HG03558 (cell line): ENCODE results near the gene TNS4.

Experiments
- ATAC-seq: cut with Tn5 transposase; IDR thresholded peaks from one replicate; pipeline ENCODE4 v1.9.1; 2021; ENCODE audit warnings: moderate number of reproducible peaks; ENCODE audit not compliant: unreplicated experiment; ENCODE audit errors: extremely low read depth

Gene TNS4

GRCh38 chr17:40536295-40537171, 35.1 kb upstream of the TNS4 start:
- ATAC-seq, result no peak

- ATAC-seq, result no peak
These were observed 34.5 kb upstream of the TNS4 start for GRCh38 chr17:40535924-40536294.

- ATAC-seq, result no peak
These were observed 34.0 kb upstream of the TNS4 start for GRCh38 chr17:40535438-40535837.

GRCh38 chr17:40534371-40535189, 33.2 kb upstream of the TNS4 start:
- no peak for ATAC-seq

GRCh38 chr17:40533896-40534295, 32.5 kb upstream of the TNS4 start:
- ATAC-seq, result no peak

GRCh38 chr17:40532520-40533253, 31.3 kb upstream of the TNS4 start:
- ATAC-seq, result no peak

GRCh38 chr17:40531051-40531991, 29.9 kb upstream of the TNS4 start:
- ATAC-seq, result no peak

- ATAC-seq, result no peak
These were observed 29.1 kb upstream of the TNS4 start for GRCh38 chr17:40530531-40530994.

GRCh38 chr17:40529991-40530390, 28.6 kb upstream of the TNS4 start:
- no peak for ATAC-seq

GRCh38 chr17:40528692-40529417, 27.4 kb upstream of the TNS4 start:
- ATAC-seq, result no peak

GRCh38 chr17:40526668-40527067, 25.2 kb upstream of the TNS4 start:
- no peak for ATAC-seq

- no peak for ATAC-seq
These were observed 23.9 kb upstream of the TNS4 start for GRCh38 chr17:40525294-40525693.

- ATAC-seq, result no peak
These were observed 23.0 kb upstream of the TNS4 start for GRCh38 chr17:40524243-40524965.

GRCh38 chr17:40522961-40523310, 21.5 kb upstream of the TNS4 start:
- no peak for ATAC-seq

- no peak for ATAC-seq
These were observed 21.0 kb upstream of the TNS4 start for GRCh38 chr17:40522250-40522960.

GRCh38 chr17:40520991-40521453, 19.6 kb upstream of the TNS4 start:
- ATAC-seq, result no peak

- no peak for ATAC-seq
These were observed 17.8 kb upstream of the TNS4 start for GRCh38 chr17:40519089-40519775.
